Activated CD4-positive, CD25-positive, alpha-beta regulatory T cell treated with anti-CD3 and anti-CD28 coated beads, Interleukin-2, amount 50 U/mL, for 72 hours (primary cell): ENCODE data around the gene PRKAR2B.
"Not testable (repeated sequence)": the region's sequence is repeated elsewhere in the genome, so short reads cannot be mapped to it uniquely, and the experiment has no call there.

Experiments used
- DNase-seq: peaks from one replicate; pipeline ENCODE4 v3.0.0; 2021

PRKAR2B gene

GRCh38 chr7:107029061-107029763 is 15.3 kb upstream of the PRKAR2B start:
- no peak for DNase-seq

GRCh38 chr7:107029764-107030286 is 14.7 kb upstream of the PRKAR2B start:
- DNase-seq = no peak

DNA sequence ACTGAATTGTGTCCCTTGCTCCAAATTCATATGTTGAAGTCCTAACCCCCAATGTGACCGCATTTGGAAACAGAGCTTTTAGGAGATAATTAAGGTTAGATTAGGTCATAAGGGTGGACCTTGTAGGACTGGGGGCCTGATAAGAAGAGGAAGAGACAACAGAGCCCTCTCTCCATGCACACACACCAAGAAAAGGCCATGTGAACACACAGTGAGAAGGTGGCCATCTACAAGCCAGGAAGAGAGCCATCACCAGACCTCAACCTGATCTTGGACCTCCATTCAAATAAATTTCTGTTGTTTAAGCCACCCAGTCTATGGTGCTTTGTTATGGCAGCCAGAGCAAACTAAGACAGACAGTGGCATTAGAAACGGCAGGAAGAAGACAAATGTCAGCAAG is 12.5 kb upstream of the PRKAR2B start:
- DNase-seq = no peak

DNA sequence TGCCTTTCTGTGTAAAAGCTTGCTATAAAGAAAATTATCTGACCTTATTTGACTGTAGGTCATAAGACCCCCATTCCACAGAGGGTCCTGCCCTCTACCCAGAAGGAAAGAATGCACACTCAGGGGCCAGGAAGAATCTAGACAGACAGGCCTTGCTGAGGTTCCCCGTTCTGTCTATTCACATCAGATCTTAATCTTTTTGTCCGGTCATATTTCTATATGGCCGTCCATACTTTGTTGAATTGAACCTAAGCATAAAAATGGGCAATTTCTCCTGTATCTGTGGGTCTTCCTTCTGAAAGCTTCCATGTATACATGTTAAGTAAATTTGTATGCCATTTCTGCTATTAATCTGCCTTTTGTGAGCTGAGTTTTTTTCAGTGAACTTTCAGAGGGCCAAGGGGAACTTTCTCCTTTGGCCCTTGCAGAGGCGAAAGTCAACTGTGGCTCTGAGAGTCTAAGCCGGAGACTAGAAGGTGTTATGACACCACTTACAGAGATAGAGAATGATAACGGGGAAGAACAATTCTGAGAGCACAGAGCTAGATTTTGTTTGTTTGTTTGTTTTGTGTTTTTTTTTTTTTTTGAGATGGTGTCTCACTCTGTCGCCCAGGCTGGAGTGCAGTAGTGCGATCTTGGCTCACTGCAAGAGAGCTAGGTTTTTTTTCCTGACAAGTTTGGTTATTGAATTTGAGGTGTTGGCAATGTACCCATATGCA is 11.6 kb upstream of the PRKAR2B start:
- DNase-seq = no peak

GRCh38 chr7:107034553-107034952 is 10.0 kb upstream of the PRKAR2B start:
- DNase-seq = no peak

DNA sequence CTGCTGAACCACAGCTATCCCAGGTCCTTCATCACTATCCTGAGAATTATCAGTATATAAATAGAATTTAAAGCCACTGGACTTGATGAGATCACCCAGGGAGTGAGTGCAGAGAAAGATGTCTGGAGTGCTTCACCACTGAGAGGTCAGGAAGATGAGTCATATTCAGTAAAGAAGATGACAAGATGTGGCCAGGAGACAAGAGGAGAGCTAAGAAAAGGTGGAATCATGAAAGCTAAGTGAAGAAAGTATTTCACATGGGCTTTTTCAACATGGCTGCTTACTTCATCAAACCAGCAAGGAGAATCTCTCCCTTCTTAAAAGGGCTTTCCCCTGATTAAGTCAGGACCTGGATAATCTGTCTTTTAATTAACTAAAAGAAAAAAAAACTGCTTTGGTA is 9.1 kb upstream of the PRKAR2B start:
- DNase-seq = no peak

DNA sequence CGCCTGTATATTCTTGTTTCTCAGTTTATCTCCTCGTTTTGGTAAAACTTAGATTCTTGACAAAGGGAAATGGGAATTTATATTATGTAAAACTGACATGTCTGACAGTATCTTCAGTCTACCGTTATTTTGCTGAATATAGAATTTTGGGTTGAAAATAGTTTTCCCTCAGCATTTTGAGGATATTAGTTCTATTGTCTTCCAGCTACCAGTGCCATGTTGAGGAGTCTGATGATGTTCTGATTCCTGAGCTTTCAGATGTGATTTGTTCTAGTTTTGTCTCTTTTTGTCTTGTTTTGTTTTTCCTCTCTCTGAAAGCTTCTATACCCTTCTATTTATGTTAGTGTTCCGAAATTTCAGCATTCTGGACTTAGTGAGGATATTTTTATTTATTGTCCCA is 8.0 kb upstream of the PRKAR2B start:
- DNase-seq = no peak

DNA sequence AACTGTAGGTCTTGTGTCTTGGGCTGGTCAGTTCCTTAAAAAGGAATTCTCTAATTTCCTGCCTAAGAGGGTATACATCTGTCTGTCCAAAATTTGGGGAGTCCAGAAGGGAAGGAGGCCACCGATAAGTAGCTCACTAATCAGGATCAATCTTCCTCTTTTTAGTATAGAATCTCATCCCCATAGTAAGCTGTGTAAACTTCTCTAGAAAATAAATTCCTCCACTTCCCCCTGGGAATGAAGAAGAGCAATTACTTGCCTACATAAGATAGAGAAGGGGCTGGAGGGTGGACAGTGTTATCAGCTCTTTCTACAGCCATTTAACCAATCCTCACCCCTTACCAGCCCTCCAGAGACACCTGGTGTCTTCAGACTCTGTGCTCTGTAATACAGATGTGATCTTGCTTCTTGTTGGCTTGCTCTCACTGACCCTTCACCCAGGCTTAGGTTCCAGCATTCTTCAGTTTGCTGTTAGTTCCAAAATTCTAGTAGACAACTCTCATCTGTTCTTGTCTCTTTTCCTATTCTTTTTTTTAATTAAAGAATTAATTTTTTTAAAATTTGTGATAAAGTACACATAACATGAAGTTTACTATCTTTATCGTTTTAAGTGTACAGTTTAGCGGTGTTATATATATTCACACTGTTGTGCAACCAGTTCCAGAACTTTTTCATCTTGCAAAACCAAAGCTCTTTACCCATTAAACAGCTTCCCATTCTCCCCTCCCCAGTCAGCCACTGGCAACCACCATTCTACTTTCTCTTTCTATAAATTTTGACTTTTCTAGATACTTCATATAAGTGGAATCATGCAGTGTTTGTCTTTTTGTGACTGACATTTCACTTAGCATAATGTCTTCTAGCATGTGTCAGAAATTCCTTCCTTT is 6.5 kb upstream of the PRKAR2B start:
- DNase-seq = no peak

DNA sequence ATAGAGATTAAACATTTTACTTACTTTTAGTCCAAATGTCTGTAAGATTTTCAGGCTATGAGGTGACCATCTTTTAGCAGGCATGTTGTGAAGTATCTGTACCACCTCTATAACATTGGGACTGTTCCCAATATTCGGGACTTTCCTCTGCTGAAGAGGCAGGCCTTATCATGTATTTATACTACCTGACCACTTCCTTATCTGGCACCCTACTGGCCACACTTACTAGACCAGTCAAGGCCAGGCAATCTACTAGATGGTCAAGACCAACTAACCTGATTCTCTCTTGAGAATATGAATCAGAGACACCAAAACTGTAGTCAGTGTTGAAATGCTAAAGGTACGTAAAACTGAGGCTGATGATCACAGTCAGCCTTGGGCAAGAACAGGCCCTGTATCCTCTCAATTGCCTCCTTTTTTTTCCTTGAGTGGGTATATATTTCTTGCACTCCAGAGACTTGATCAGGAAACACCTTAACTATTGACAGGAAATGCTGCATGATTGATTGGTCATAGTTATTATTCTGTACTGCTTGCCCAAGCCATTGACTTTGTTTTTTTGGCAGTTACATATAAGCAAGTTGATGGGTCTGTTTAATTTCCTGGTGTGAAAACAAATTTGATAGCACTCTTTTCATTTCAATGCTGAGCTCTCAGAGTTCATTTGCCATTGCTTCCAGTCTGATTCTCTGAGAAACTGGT is 5.2 kb upstream of the PRKAR2B start:
- no peak for DNase-seq

- DNase-seq = no peak
Observed at GRCh38 chr7:107041097-107041496, 3.4 kb upstream of the PRKAR2B start.

- not testable (repeated sequence) for DNase-seq
Observed at GRCh38 chr7:107041764-107042163, 2.7 kb upstream of the PRKAR2B start.

DNA sequence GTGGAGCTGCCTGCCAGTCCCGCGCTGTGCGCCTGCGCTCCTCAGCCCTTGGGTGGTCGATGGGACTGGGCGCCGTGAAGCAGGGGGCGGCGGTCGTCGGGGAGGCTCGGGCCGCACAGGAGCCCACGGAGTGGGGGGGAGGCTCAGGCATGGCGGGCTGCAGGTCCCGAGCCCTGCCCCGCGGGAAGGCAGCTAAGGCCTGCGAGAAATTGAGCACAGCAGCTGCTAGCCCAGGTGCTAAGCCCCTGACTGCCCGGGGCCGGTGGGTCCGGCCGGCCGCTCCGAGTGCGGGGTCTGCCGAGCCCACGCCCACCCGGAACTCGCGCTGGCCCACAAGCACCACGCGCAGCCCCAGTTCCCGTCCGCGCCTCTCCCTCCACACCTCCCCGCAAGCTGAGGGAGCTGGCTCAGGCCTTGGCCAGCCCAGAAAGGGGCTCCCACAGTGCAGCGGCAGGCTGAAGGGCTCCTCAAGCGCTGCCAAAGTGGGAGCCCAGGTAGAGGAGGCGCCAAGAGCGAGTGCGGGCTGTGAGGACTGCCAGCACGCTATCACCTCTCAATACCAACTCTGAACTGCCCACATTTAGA is 2.1 kb upstream of the PRKAR2B start:
- DNase-seq = not testable (repeated sequence)

GRCh38 chr7:107043491-107043890 is 1.0 kb upstream of the PRKAR2B start:
- DNase-seq = no peak

DNA sequence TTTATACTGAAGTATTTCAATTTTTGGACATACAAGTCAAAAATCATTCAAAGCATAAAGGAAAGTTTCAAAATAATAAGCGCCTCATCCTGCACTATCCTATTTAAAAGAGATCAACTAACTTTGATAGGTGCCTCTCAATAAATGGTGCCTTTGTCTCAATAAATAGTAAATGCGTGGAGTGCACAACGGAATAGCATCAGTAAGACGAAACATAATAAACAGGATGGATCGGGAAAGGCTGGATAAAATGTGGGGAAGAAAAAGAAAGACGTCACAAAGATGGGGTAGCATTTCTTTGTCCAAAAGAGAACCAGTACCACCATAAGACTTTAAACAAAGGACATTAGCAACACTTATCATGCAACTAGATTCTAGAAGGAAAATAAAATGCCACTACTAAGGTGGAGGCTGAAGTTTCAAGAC is 571 bp upstream of the PRKAR2B start:
- DNase-seq = no peak

DNA sequence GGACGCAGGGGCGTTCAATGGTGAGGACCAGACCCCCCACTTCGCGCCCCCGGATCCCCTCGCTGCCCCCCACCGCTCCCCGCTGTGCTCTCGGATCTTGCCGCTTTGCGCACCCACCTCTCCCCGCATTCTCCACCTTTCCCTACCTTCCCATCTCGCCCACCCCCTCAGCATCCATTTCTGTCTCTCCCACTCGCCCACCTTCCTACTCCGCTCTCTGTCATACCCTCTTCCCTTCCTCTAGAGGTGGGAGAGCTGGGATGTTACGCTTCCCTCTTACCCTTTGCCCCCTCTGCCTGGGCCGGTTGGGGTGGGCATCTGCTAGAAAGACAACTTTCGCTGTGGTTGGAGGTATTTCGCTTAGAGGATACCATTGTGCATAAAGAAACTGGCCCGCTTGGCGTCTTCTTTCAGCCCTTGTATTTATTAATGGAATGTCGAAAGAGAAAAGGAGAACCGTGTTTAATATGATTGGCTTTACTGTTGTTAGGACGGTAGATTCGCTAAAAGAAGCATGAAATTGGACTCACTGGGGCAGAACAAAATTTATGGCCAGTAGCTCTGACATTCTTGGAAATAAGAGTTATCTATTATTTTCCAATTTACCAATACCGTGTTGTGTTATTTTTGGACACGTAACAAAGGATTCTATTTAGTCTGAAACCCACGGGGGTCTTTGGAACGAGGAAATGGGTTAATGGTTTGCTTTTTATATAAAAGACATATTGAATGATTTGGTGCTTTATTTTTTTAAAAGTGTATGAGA is 873 bp downstream of the PRKAR2B start:
- DNase-seq = no peak

- DNase-seq = no peak
Observed at GRCh38 chr7:107045980-107046379, 1.5 kb downstream of the PRKAR2B start.

GRCh38 chr7:107046491-107047259 is 2.2 kb downstream of the PRKAR2B start:
- DNase-seq = no peak

DNA sequence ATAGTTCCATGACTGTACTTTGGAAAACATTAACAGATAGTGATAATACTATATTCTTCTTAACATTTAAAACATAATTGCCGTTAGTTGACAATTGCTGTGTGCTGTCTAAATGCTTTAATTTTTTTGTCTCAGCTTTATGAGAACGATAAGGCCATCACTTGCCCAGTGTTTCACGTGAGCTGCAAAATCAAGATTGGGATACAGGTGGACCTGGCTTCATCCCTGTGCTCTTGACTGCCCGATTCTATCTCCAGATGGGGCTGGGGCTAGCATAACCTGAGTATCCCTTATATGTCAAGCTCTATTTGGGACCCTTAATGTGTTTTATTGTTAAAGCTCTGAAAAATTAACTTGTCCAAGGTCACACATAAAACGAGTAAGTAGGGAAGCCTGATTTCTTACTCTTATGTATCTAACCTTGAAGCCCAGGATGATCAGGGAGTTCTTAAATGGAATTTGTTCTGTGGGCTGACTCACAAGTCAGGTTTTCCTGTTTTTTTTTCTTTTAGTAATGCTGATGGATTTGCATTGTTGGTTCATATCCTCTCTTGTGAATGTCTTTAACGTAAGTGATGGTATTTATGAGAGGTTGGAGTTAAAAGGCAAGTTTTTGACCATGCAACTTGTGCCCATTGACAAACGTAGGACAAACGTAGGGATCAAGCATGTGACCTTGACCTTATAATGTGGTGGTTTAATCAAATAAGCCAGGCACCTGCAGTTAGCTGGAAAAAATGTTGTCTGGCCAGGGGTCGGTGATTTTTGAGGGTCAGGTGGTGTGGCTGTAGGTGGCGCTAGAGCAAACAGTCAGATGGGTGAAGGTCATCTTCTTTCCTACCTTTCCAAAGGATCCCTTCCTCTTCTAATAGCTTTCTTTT is 3.6 kb downstream of the PRKAR2B start:
- DNase-seq = no peak

GRCh38 chr7:107048783-107049418 is 4.4 kb downstream of the PRKAR2B start:
- DNase-seq = no peak
